Panc1 (cell line): Measurements from ENCODE around the gene PBX1. TPM values are rescaled to one million over a fixed set of nuclear protein-coding genes. Genes with fewer than 3 reads are reported as not detected.

Experiments
- ATAC-seq: fragments of 200-7000 bp; cut with Tn5 transposase; 2 replicates; pipeline ENCODE4 v1.9.1; 2020; ENCODE audit warnings: mild to moderate bottlenecking, moderate library complexity
- BruUV-seq: library from RNA; stranded (reverse); fragments of 400-500 nt; replicated peaks from 2 replicates; lab custom pipeline; 2021; lab: Mats Ljungman, UMichigan
- CTCF ChIA-PET: fragments of 300-600 bp; sonication (Branson Sonifier 250); formaldehyde crosslinking; loops from one replicate; lab custom pipeline; 2022; ENCODE audit warnings: antibody characterized with exemption; lab: Charles Lee
- POLR2A ChIA-PET: fragments of 300-600 bp; sonication (Branson Sonifier 250); formaldehyde crosslinking; loops from one replicate; lab custom pipeline; 2022; ENCODE audit warnings: antibody characterized with exemption; lab: Charles Lee
- DNase-seq: peaks from one replicate; pipeline ENCODE4 v3.0.0-alpha.2; 2010; ENCODE audit warnings: low read depth, low spot score
- H3K27ac ChIP-seq: 2 replicates; pipeline ENCODE4 v1.5.1; 2011; ENCODE audit warnings: mild to moderate bottlenecking, low read length, inconsistent platforms
- H3K27me3 ChIP-seq: fragments of 200-500 bp; sonication (Bioruptor generic); 2 replicates; pipeline ENCODE4 v1.6.0; 2014; ENCODE audit warnings: low read length, inconsistent platforms; ENCODE audit not compliant: control insufficient read depth, insufficient read depth
- H3K36me3 ChIP-seq: fragments of 200-500 bp; sonication (Bioruptor generic); 2 replicates; pipeline ENCODE4 v1.5.1; 2014; ENCODE audit warnings: inconsistent platforms, mild to moderate bottlenecking, low read length, moderate library complexity; ENCODE audit not compliant: control insufficient read depth, insufficient read depth
- H3K4me1 ChIP-seq: 2 replicates; pipeline ENCODE4 v1.5.1; 2011; ENCODE audit warnings: inconsistent platforms, mild to moderate bottlenecking, low read length, moderate library complexity; ENCODE audit not compliant: control insufficient read depth, insufficient read depth
- H3K4me3 ChIP-seq, 2 experiments: 2 replicates each; pipeline ENCODE4 v1.5.1; 2011 to 2012; ENCODE audit warnings: low read depth in 2 of 2, low read length in 2 of 2, mild to moderate bottlenecking in 2 of 2, inconsistent platforms in 1 of 2, moderate library complexity in 1 of 2
- H3K9me3 ChIP-seq: fragments of 200-500 bp; sonication (Bioruptor generic); 2 replicates; pipeline ENCODE4 v1.5.1; 2014; ENCODE audit warnings: low read depth, mild to moderate bottlenecking, inconsistent platforms, low read length, moderate library complexity; ENCODE audit not compliant: control insufficient read depth, insufficient read depth
- POLR2AphosphoS5 ChIP-seq: IDR thresholded peaks from 2 replicates; pipeline ENCODE4 v1.6.1; 2012; ENCODE audit warnings: mild to moderate bottlenecking, low read depth, low read length, moderate library complexity
- SIN3A ChIP-seq: IDR thresholded peaks from 2 replicates; pipeline ENCODE4 v1.6.1; 2012; ENCODE audit warnings: low read depth, mild to moderate bottlenecking, low read length, moderate library complexity, borderline replicate concordance; ENCODE audit not compliant: insufficient read depth
- TCF7L2 ChIP-seq: IDR thresholded peaks from 2 replicates; pipeline ENCODE4 v1.6.1; 2011; ENCODE audit warnings: mild to moderate bottlenecking, low read depth, low read length, inconsistent platforms
- in situ Hi-C: cut with HindIII; loops from 2 replicates; pipeline ENCODE4 v1.10.0; 2016; ENCODE audit warnings: low sequenced_read_pairs, low pct_unique_long_range_greater_than_20kb
- intact Hi-C: fragments of 100-400 bp; cut with micrococcal nuclease; formaldehyde crosslinking; loops from one replicate; pipeline ENCODE4 v1.10.0; 2022; ENCODE audit not compliant: unreplicated experiment
- total RNA-seq: library from RNA; stranded (reverse); gene quantifications from one replicate; pipeline ENCODE4 v1.2.1, GENCODE V29; 2021; ENCODE audit not compliant: unreplicated experiment
- TF ChIP-seq, protein P1 (sequence below), 2 experiments: IDR thresholded peaks; 2 replicates each; pipeline ENCODE4 v1.6.1; 2011 to 2012; ENCODE audit warnings: low read depth in 2 of 2, control low read depth in 1 of 2, low read length in 1 of 2, mild to moderate bottlenecking in 1 of 2, moderate library complexity in 1 of 2; ENCODE audit not compliant: insufficient read depth in 1 of 2
- TF ChIP-seq, protein P2 (sequence below): fragments of 450-650 bp; IDR thresholded peaks from 2 replicates; pipeline ENCODE4 v1.5.1; 2017; ENCODE audit warnings: mild to moderate bottlenecking

Gene PBX1
- total RNA-seq, 1 experiment from 2014 or later = 2.0 TPM

DNA sequence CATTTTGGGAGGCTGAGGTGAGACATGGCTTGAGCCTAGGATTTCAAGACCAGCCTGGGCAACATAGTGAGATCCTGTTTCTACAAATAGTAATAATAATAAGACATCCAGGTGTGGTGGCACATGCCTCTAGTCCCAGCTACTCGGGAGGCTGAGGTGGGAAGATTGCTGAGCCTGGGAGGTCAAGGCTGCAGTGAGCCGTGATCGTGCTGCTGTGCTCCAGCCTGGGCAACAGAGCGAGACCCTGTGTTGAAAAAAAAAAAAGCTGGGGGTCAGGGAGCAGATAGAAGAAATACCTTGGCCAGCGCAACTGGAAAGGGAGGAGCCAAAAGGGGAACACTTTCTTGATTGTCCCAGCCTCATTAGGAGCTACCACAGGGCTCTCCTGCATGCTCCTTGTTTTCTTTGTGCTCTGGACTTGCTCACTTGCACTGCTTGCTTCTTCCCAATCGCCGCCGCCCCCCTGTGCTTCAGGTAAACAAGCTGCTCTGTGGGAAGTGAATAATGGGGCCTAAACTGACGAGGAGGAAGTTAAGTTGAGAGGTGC lies 31.1 kb downstream of the PBX1 start:
- Histone ChIP-seq H3K27ac (no peak overlapping the region), H3K36me3 (no peaks in the 10 kb centered on the region), H3K9me3 (no peaks in the 10 kb centered on the region), H3K4me3 (no peak overlapping the region), H3K4me1 (no peaks in the 10 kb centered on the region), H3K27me3 (no peaks in the 10 kb centered on the region; the same call in 1 of the 2 replicates)
- POLR2A ChIA-PET = no interaction called here
- intact Hi-C loops = no loop called here
- CTCF ChIA-PET = no interaction called here
- no peak for ATAC-seq
- no TSS peak for BruUV-seq
- in situ Hi-C loops = no loop called here
- no peak for TF ChIP-seq SIN3A
- TF ChIP-seq, protein P1, sequence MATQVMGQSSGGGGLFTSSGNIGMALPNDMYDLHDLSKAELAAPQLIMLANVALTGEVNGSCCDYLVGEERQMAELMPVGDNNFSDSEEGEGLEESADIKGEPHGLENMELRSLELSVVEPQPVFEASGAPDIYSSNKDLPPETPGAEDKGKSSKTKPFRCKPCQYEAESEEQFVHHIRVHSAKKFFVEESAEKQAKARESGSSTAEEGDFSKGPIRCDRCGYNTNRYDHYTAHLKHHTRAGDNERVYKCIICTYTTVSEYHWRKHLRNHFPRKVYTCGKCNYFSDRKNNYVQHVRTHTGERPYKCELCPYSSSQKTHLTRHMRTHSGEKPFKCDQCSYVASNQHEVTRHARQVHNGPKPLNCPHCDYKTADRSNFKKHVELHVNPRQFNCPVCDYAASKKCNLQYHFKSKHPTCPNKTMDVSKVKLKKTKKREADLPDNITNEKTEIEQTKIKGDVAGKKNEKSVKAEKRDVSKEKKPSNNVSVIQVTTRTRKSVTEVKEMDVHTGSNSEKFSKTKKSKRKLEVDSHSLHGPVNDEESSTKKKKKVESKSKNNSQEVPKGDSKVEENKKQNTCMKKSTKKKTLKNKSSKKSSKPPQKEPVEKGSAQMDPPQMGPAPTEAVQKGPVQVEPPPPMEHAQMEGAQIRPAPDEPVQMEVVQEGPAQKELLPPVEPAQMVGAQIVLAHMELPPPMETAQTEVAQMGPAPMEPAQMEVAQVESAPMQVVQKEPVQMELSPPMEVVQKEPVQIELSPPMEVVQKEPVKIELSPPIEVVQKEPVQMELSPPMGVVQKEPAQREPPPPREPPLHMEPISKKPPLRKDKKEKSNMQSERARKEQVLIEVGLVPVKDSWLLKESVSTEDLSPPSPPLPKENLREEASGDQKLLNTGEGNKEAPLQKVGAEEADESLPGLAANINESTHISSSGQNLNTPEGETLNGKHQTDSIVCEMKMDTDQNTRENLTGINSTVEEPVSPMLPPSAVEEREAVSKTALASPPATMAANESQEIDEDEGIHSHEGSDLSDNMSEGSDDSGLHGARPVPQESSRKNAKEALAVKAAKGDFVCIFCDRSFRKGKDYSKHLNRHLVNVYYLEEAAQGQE (IDR thresholded peaks at IDR 0.05; ENCODE audit: insufficient read depth in 1 of 2, low read depth in 2 of 2, low read length in 1 of 2) = no peak
- TF ChIP-seq, protein P2, sequence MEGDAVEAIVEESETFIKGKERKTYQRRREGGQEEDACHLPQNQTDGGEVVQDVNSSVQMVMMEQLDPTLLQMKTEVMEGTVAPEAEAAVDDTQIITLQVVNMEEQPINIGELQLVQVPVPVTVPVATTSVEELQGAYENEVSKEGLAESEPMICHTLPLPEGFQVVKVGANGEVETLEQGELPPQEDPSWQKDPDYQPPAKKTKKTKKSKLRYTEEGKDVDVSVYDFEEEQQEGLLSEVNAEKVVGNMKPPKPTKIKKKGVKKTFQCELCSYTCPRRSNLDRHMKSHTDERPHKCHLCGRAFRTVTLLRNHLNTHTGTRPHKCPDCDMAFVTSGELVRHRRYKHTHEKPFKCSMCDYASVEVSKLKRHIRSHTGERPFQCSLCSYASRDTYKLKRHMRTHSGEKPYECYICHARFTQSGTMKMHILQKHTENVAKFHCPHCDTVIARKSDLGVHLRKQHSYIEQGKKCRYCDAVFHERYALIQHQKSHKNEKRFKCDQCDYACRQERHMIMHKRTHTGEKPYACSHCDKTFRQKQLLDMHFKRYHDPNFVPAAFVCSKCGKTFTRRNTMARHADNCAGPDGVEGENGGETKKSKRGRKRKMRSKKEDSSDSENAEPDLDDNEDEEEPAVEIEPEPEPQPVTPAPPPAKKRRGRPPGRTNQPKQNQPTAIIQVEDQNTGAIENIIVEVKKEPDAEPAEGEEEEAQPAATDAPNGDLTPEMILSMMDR = no peak
- no peak for TF ChIP-seq POLR2AphosphoS5
- no peak for TF ChIP-seq TCF7L2
- no peak for DNase-seq

DNA sequence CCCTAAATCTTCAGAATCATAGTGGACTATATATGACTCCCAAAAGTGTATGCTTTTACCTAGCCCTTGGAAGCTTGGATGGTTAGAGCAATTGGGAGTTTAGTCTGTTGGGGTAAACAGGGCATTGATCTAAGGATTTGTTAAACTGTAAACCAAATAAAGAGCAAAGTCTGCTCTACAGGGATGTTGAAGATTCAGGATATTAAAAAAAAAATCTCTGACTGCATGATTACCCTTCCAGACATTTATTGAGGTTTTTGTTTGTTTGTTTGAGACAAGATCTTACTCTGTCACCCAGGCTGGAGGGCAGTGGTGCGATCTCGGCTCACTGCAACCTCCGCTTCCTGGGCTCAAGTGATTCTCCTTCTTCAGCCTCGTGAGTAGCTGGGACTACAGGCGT lies 31.6 kb downstream of the PBX1 start:
- Histone ChIP-seq H3K4me1 (no peaks in the 10 kb centered on the region), H3K4me3 (no peak overlapping the region), H3K9me3 (no peaks in the 10 kb centered on the region), H3K27me3 (no peaks in the 10 kb centered on the region; the same call in 1 of the 2 replicates), H3K36me3 (no peaks in the 10 kb centered on the region), H3K27ac (no peak overlapping the region)
- in situ Hi-C loops (no loop called here), intact Hi-C loops (no loop called here)
- ChIA-PET POLR2A (no interaction called here), CTCF (no interaction called here)
- ATAC-seq = no peak
- TF ChIP-seq TCF7L2 (no peak), POLR2AphosphoS5 (no peak), SIN3A (no peak)
- TF ChIP-seq, protein P1 (IDR thresholded peaks at IDR 0.05; ENCODE audit: insufficient read depth in 1 of 2, low read depth in 2 of 2, low read length in 1 of 2) = no peak
- TF ChIP-seq, protein P2 = no peak
- no TSS peak for BruUV-seq
- DNase-seq = no peak
